Bone marrow (tissue), 2 donors: ENCODE data around the gene KLLN.
"Not testable (repeated sequence)": the region's sequence is repeated elsewhere in the genome, so short reads cannot be mapped to it uniquely, and the experiment has no call there.

Experiments
- DNase-seq, 2 donors: peaks; one replicate each; lab custom pipeline; 2025; lab: John Stamatoyannopoulos, UW

The KLLN gene, protein sequence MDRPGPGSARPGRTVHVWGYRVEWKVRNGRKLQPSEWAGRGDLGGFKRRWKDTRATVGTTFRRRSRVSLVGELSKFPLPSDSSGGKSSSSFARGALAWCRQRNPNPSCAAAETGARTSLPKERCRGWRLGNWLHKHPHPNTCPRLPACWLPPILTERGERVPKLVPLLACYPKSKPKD

GRCh38 chr10:87863053-87863943 lies at the start of gene KLLN, which contains the start of gene PTEN:
Gene KLLN, minus strand, starts transcription at chr10:87863533. Its CDS starts 1,046 bp downstream, at chr10:87862487.
Gene PTEN, plus strand, starts transcription at chr10:87863625. Its CDS starts 845 bp downstream, at chr10:87864470.
- DNase-seq, result peak; percentile 61 to 83

GRCh38 chr10:87903396-87903795 lies 40.1 kb upstream of the KLLN start:
- DNase-seq, result not testable (repeated sequence)

DNA sequence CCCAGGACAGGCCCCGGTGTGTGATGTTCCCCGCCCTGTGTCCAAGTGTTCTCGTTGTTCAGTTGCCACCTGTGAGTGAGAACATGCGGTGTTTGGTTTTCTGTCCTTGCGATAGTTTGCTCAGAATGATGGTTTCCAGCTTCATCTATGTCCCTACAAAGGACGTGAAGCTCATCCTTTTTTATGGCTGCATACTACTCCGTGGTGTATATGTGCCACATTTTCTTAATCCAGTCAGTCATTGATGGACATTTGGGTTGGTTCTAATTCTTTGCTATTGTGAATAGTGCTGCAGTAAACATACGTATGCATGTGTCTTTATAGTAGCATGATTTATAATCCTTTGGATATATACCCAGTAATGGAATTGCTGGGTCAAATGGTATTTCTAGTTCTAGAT lies 34.6 kb upstream of the KLLN start:
- DNase-seq, result not testable (repeated sequence)

GRCh38 chr10:87896216-87896615 lies 32.9 kb upstream of the KLLN start:
- no peak for DNase-seq

GRCh38 chr10:87895430-87895829 lies 32.1 kb upstream of the KLLN start:
- no peak for DNase-seq

DNA sequence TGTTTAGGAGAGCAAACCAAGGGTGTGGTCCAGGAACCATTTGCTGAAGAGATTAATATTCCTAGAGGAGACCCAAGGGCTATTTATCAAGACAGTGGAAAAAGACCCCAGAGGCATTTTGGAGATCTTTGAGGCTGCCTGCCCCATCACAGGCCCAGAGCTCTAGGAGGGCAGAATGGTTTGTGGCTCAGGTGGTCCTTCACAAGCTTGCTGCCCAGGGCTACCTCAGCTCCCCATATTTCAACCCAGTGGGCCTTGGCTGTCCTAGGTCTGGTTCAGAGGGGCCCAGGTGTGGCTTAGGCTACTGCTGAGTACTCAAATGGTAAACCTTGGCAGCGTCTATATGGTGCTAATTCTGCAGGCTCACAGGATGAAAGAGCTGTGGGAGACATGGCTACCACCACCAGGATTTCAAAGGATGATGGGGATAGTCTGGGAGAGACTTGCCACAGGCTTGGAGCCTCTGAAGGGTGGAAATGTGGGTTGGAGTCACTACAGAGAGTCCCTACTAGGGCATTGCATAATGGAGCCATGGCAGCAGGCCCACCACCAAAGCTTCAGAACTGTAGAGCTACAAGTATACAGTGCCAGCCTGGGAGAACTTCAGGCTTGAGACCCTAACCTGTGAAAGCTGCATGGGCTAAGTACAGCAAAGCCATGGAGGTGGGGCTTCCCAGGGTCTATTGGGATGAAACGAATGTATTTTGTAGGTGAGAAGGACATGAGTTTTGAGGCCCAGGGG lies 24.4 kb upstream of the KLLN start:
- no peak for DNase-seq

- DNase-seq, result no peak
These were observed 23.8 kb upstream of the KLLN start for GRCh38 chr10:87887146-87887545.

DNA sequence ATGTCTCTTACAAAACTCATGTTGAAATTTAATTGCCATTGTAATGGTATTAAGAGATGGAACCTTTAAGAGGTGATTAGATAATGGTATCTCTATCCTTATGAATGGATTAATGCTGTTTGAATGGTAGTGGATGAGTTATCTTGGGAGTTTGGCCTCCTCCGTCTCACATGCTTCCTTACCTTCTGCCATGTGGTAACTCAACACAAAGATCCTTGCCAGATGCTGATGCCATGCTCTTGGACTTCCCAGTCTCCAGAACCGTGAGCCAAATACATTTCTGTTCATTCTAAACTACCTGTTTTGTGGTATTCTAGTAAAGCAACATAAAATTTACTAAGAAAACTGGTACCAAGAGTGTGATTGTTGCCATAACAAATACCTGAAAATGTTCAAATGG lies 23.3 kb upstream of the KLLN start:
- no peak for DNase-seq

DNA sequence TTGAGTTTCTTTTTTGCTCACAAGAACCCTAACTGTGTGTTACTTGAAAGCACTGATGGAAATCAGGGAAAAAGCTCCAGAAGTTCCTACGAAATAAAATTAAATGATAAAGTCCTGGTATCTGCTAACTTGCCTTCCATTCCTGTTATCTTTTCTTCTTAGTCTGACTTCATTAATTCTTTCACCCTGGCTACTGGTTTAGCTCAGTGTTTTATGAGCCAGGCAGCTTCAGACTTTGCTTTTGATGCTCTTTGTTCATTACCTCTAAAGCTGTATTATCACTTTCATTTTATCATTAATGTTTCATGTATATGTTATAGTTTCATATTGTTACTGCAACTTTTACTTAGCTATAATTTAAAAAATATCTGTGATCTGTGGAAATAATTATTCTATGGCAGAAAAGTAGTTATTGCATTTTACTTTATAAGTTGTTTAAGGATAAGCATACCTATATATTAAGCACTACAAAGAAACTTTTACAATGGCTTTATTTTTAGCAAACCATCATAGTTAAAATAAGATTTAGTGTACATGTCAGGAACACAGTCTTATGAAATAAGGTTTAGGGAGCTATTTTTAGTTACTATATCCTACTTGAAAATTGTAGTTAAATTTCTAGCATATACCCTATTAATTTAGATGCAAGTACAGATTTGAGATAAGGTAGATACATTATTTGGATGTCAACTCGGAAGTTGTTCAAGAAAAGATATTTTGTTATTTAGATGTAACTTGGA lies 19.4 kb upstream of the KLLN start:
- DNase-seq, result no peak

DNA sequence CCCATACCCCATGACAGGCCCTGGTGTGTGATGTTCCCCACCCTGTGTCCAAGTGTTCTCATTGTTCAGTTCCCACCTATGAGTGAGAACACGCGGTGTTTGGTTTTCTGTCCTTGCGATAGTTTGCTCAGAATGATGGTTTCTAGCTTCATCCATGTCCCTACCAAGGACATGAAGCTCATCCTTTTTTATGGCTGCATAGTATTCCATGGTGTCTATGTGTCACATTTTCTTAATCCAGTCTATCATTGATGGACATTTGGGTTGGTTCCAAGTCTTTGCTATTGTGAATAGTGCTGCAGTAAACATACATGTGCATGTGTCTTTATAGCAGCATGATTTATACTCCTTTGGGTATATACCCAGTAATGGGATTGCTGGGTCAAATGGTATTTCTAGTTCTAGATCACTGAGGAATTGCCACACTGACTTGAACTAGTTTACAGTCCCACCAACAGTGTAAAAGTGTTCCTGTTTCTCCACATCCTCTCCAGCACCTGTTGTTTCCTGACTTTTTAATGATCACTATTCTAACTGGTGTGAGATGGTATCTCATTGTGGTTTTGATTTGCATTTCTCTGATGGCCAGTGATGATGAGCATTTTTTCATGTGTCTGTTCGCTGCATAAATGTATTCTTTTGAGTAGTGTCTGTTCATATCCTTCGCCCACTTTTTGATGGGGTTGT lies 18.2 kb upstream of the KLLN start:
- not testable (repeated sequence) for DNase-seq

GRCh38 chr10:87880336-87880735 lies 17.0 kb upstream of the KLLN start:
- DNase-seq, result no peak

DNA sequence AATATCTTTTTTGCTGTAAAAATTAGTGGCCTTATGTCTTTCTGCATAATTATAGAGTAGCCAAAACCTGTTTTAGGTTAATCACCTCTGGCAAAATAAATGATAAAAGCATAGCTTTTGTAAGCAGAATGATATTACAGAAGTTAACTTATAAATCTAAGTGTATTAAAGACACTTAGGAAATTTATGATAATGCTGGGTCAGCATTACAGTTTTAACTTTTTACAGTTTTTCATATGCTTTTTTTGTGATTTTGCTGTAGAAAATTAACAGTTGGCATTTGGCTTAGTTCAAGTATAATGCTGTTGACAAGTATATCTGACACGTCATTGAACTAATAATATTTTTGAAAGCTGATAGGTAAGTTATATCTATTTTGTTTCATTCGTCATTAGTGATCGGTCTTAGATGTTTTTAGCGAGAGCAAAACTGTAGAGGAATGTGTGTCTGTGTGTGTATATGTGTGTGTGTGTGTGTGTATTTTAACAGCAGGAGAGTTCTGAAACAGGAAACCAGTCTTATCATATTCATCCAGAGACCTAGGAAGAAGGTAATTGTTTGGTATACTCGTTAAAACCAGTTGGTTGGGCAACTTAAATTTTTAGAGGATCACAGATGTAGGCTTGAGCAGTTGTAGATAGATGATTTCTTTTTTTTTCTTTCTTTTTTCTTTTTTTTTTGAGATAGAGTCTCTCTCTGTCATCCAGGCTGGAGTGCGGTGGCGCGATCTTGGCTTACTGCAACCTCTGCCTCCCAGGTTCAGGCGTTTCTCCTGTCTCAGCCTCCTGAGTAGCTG lies 15.5 kb upstream of the KLLN start:
- DNase-seq, result peak in 1 of 2 donors; percentile 35

- no peak for DNase-seq
These were observed 12.7 kb upstream of the KLLN start for GRCh38 chr10:87875929-87876571.

DNA sequence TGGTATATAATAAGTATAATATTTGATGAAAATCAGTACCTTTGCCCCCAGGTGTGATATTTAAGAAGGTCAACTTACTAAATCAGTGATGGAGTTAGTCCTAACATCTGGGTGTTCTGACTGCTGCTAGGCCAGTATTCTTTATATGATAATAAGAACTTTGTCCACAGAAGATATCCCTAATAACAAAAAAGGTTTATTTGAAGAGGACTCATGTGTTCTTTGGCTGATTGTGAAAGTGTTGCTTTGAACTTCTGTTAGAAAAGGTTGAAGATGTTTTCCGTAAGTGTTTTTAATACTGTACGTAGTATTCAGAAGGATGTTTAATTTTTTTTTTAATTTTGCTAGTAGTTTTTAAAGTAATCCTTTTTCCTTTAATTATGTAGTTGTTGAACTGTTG lies 10.3 kb upstream of the KLLN start:
- no peak for DNase-seq

- no peak for DNase-seq
These were observed 9.5 kb upstream of the KLLN start for GRCh38 chr10:87872828-87873227.

DNA sequence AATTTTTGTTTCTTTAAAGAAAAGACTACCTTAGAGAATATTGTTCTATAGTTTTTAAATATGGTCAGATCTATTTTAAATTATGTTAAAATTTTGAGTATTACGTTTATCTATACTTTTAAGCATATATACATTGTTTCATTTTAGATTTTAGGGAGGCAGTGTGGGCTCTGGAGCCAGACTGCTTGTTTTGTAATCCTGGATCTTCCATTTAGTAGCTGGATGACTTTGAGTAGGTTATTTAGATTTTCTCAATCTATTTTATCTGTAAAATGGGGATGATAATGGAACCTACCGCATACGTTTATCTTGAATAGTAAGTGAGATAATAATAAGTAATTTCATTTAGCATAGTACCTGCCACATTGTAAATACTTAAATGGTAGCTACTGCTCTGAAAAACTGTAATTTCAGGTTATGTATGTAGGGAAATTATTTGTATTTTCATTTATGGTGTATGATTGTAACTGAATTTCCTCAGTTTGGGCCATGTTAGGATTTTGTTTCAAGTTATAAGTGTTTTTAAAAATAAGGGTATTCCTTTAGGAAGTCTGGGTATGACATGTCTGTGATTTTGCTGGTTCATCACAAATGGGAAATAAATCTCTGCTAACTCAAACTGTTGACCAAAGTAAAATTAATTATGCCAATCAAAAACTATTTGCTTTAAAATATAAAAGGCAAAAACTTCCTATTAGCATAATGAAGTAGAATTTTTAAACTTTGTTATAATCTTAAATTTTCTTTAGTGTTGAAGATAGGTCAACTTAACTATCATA lies 6.6 kb upstream of the KLLN start:
- no peak for DNase-seq

GRCh38 chr10:87869139-87869538 lies 5.8 kb upstream of the KLLN start:
- not testable (repeated sequence) for DNase-seq

- DNase-seq, result no peak
These were observed 4.9 kb upstream of the KLLN start for GRCh38 chr10:87868277-87868676.

GRCh38 chr10:87867453-87867852 lies 4.1 kb upstream of the KLLN start:
- DNase-seq, result no peak
